Measurements from ENCODE around the gene ELOVL1. TPM values are rescaled to one million over a fixed set of nuclear protein-coding genes. Genes with fewer than 3 reads are reported as not detected.
A peak's percentile ranks its signal among the peaks of the same experiment; 100 is the strongest.
"Not testable (repeated sequence)": the region's sequence is repeated elsewhere in the genome, so short reads cannot be mapped to it uniquely, and the experiment has no call there.

ELOVL1 gene
- total RNA-seq, 1 donor from 2014 or later, result 61.9 TPM

- Mint-ChIP-seq H3K27ac (ENCODE audit: unreplicated experiment) (no peak overlapping the region), H3K4me3 (ENCODE audit: unreplicated experiment) (no peak overlapping the region), H3K36me3 (ENCODE audit: unreplicated experiment) (no peaks in the 10 kb centered on the region), H3K27me3 (ENCODE audit: unreplicated experiment) (no peaks in the 10 kb centered on the region), H3K4me1 (ENCODE audit: unreplicated experiment) (peaks cover 17% of the 10 kb centered on the region), H3K9me3 (ENCODE audit: unreplicated experiment) (no peaks in the 10 kb centered on the region)
- TF ChIP-seq, protein P1, sequence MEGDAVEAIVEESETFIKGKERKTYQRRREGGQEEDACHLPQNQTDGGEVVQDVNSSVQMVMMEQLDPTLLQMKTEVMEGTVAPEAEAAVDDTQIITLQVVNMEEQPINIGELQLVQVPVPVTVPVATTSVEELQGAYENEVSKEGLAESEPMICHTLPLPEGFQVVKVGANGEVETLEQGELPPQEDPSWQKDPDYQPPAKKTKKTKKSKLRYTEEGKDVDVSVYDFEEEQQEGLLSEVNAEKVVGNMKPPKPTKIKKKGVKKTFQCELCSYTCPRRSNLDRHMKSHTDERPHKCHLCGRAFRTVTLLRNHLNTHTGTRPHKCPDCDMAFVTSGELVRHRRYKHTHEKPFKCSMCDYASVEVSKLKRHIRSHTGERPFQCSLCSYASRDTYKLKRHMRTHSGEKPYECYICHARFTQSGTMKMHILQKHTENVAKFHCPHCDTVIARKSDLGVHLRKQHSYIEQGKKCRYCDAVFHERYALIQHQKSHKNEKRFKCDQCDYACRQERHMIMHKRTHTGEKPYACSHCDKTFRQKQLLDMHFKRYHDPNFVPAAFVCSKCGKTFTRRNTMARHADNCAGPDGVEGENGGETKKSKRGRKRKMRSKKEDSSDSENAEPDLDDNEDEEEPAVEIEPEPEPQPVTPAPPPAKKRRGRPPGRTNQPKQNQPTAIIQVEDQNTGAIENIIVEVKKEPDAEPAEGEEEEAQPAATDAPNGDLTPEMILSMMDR (IDR thresholded peaks at IDR 0.05), result no peak
- DNase-seq (ENCODE audit: extremely low spot score, unreplicated experiment), result no peak
Observed at GRCh38 chr1:43372172-43372571, 4.4 kb upstream of the ELOVL1 start.

DNA sequence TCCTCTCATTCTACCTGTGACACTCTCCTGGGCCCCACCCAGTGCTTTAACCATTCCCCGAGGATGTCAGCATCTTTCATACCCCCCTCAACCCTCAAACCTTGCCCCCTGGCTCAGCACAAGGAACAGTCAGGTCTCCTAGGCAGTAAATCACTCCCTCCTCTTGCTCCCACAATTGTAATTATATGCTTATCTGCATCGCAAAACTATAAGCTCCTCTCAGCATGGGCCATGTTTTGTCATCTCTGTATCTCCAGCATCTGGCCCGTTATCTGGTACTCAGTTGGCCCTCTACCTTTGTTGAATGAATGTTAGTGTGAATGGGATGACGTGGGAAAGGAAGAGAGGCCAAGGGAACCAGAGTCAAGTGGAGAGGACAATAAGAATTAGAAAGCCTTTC lies 2.8 kb upstream of the ELOVL1 start:
- Mint-ChIP-seq H3K4me3 (ENCODE audit: unreplicated experiment) (no peak overlapping the region), H3K27ac (ENCODE audit: unreplicated experiment) (no peak overlapping the region), H3K27me3 (ENCODE audit: unreplicated experiment) (no peaks in the 10 kb centered on the region), H3K9me3 (ENCODE audit: unreplicated experiment) (no peaks in the 10 kb centered on the region), H3K4me1 (ENCODE audit: unreplicated experiment) (peaks cover 30% of the 10 kb centered on the region), H3K36me3 (ENCODE audit: unreplicated experiment) (no peaks in the 10 kb centered on the region)
- TF ChIP-seq, protein P1 (IDR thresholded peaks at IDR 0.05), result no peak
- no peak for DNase-seq (ENCODE audit: extremely low spot score, unreplicated experiment)

DNA sequence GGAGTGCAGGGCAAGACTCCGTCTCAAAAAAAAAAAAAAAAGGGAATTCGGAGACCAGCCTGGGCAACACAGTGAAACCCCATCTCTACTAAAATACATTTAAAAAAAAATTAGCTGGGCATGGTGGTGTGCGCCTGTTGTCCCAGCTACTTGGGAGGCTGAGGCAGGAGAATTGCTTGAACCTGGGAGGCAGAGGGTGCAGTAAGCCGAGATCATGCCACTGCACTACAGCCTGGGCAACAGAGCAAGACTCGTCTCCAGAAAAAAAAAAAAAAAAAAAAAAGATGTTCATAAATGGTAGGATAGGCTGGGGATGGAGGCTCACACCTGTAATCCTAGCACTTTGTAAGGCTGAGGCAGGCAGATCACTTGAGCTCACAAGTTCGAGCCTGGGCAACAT lies 2.0 kb upstream of the ELOVL1 start:
- not testable (repeated sequence) for H3K27ac Mint-ChIP-seq (ENCODE audit: unreplicated experiment); H3K9me3 Mint-ChIP-seq (ENCODE audit: unreplicated experiment); H3K4me3 Mint-ChIP-seq (ENCODE audit: unreplicated experiment)

DNA sequence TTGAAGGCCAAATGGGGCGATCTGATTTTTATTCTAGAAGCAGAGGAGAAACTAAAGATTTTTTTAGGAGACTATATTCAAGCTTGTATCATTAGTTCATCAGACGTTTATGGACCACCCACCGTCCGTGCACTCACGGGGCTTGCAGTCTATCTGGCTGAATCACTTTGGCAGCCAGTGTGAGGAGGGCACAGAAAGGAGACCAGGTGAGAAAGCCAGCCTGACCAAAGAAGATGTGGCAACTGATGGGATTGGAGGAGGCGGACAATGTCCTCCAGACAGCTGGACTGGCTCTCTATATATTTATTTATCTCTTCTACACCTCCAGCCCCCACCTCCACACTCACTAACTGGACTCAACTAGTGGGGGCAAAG lies 822 bp upstream of the ELOVL1 start:
- Mint-ChIP-seq H3K4me3 (ENCODE audit: unreplicated experiment) (peak overlapping the region; percentile 83), H3K27ac (ENCODE audit: unreplicated experiment) (peak overlapping the region; percentile 87), H3K36me3 (ENCODE audit: unreplicated experiment) (peaks cover 12% of the 10 kb centered on the region), H3K27me3 (ENCODE audit: unreplicated experiment) (no peaks in the 10 kb centered on the region), H3K4me1 (ENCODE audit: unreplicated experiment) (peaks cover 35% of the 10 kb centered on the region), H3K9me3 (ENCODE audit: unreplicated experiment) (no peaks in the 10 kb centered on the region)
- TF ChIP-seq, protein P1 (IDR thresholded peaks at IDR 0.05), result no peak
- no peak for DNase-seq (ENCODE audit: extremely low spot score, unreplicated experiment)

More for the DNA sequence above, 2.0 kb upstream of the ELOVL1 start:
- H3K4me1 Mint-ChIP-seq (ENCODE audit: unreplicated experiment), result peaks cover 33% of the 10 kb centered on the region
- DNase-seq (ENCODE audit: extremely low spot score, unreplicated experiment); H3K27me3 Mint-ChIP-seq (ENCODE audit: unreplicated experiment); H3K36me3 Mint-ChIP-seq (ENCODE audit: unreplicated experiment): not testable (repeated sequence)

- peak overlapping the region; percentile 70 for H3K27ac Mint-ChIP-seq (ENCODE audit: unreplicated experiment)
- peaks cover 17% of the 10 kb centered on the region for H3K36me3 Mint-ChIP-seq (ENCODE audit: unreplicated experiment)
- H3K9me3 Mint-ChIP-seq (ENCODE audit: unreplicated experiment), result no peaks in the 10 kb centered on the region
- TF ChIP-seq, protein P1 (IDR thresholded peaks at IDR 0.05), result no peak
- H3K4me1 Mint-ChIP-seq (ENCODE audit: unreplicated experiment), result peaks cover 35% of the 10 kb centered on the region
- no peak for DNase-seq (ENCODE audit: extremely low spot score, unreplicated experiment)
- peak overlapping the region; percentile 84 for H3K4me3 Mint-ChIP-seq (ENCODE audit: unreplicated experiment)
- H3K27me3 Mint-ChIP-seq (ENCODE audit: unreplicated experiment), result no peaks in the 10 kb centered on the region
Observed at GRCh38 chr1:43367026-43367903, 546 bp downstream of the ELOVL1 start.

All from osteocyte (in vitro differentiated cells).